ENCODE results near the gene STXBP4.

The STXBP4 gene, protein sequence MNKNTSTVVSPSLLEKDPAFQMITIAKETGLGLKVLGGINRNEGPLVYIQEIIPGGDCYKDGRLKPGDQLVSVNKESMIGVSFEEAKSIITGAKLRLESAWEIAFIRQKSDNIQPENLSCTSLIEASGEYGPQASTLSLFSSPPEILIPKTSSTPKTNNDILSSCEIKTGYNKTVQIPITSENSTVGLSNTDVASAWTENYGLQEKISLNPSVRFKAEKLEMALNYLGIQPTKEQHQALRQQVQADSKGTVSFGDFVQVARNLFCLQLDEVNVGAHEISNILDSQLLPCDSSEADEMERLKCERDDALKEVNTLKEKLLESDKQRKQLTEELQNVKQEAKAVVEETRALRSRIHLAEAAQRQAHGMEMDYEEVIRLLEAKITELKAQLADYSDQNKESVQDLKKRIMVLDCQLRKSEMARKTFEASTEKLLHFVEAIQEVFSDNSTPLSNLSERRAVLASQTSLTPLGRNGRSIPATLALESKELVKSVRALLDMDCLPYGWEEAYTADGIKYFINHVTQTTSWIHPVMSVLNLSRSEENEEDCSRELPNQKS

DNA sequence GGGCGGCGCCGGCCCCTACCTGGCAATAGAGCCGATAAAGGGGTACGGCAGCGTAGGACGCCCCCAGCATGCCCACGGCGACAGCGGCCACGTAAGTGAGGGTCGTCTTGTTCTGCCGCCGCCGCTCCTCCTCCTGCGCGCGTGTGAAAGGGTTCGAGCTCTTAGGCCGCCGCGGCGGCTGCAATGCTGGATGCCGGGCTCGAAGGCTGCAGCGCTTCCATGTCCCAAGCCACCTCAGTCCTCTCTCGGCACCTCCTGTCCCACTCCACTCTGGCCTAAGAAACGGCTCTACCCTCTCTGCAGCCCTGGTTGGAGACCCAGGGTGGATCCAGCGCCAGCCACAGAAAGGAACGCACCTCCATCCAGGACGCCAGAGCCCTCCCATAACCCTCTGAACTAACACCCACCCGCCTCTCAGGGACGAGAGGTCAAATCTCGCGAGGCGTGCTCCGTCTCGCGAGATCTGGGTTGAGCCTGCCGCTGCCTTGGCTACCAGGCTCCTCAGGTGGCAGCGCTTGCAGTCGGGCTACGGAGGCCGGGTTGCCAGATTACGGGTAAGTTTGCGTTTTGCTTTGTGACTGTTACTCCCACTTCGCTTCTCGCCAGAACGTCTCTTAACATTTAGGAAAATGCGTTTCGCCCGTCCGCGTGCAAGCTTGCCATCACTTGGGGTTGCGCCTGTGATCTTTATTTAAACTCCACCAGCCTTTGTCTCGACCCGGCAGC lies at the start of gene STXBP4, which contains the start of gene COX11:
Gene STXBP4 (plus strand): TSS at position 504 of the 726 bp plus-strand sequence. CDS start 17,455 bp downstream, outside the sequence.
Gene COX11 (minus strand): TSS at position 393 of the 726 bp plus-strand sequence. CDS start 8 bp downstream, at position 385.
- Histone ChIP-seq H3K4me3 (ENCODE audit: insufficient read depth, low read length, poor library complexity, severe bottlenecking) (peak within 1 kb of the TSS; percentile 92), H3K9ac (ENCODE audit: low read length) (peak within 1 kb of the TSS; percentile 86), H3K79me2 (ENCODE audit: insufficient read depth, low read length) (peaks cover 40% of the 10 kb centered on the region), H3K27ac (ENCODE audit: low read depth, low read length) (peak within 1 kb of the TSS; percentile 55), H3K27me3 (ENCODE audit: low read length) (no peaks in the 10 kb centered on the region), H3K9me3 (ENCODE audit: insufficient read depth, low read length) (no peaks in the 10 kb centered on the region), H3K36me3 (ENCODE audit: low read length) (peaks cover 18% of the 10 kb centered on the region), H3F3A (ENCODE audit: insufficient read depth) (no peaks in the 10 kb centered on the region), H2AFZ (ENCODE audit: low read depth, low read length, severe bottlenecking) (peak within 1 kb of the TSS; percentile 81), H4K20me1 (ENCODE audit: low read depth, low read length) (no peaks in the 10 kb centered on the region), H3K4me2 (ENCODE audit: low read depth, low read length, poor library complexity, severe bottlenecking) (peak within 1 kb of the TSS; percentile 70), H3K9me2 (replicated peaks; ENCODE audit: insufficient read depth, low read length) (no peaks in the 10 kb centered on the region)
- TF ChIP-seq, protein P1, sequence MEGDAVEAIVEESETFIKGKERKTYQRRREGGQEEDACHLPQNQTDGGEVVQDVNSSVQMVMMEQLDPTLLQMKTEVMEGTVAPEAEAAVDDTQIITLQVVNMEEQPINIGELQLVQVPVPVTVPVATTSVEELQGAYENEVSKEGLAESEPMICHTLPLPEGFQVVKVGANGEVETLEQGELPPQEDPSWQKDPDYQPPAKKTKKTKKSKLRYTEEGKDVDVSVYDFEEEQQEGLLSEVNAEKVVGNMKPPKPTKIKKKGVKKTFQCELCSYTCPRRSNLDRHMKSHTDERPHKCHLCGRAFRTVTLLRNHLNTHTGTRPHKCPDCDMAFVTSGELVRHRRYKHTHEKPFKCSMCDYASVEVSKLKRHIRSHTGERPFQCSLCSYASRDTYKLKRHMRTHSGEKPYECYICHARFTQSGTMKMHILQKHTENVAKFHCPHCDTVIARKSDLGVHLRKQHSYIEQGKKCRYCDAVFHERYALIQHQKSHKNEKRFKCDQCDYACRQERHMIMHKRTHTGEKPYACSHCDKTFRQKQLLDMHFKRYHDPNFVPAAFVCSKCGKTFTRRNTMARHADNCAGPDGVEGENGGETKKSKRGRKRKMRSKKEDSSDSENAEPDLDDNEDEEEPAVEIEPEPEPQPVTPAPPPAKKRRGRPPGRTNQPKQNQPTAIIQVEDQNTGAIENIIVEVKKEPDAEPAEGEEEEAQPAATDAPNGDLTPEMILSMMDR (IDR thresholded peaks at IDR 0.05; ENCODE audit: insufficient read depth, low read length, poor library complexity, severe bottlenecking): peak; percentile 55
- no peak for TF ChIP-seq EZH2phosphoT487 (conservative IDR thresholded peaks at IDR 0.05; ENCODE audit: low read length)

DNA sequence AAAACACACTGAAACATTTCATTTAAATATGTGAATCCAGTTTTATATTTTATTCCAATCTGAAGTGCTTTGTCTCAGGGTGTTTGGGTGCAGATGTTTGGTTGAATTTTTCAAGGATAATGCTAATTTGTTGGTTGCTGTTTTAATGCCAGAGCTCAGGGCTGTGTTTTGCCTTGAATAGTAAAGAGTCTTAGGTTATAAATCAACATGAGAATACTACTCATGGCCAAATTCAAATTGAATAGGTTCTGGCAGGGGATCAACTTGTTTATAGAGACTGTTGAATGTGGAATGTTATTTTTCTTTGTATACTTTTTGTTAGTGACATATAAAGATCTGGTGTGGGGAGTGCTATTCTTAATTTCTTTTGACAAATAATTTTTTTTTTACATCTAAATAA lies 49.1 kb upstream of the STXBP4 start:
- Histone ChIP-seq H4K20me1 (ENCODE audit: low read depth, low read length) (no peaks in the 10 kb centered on the region), H3K9me2 (replicated peaks; ENCODE audit: insufficient read depth, low read length) (no peaks in the 10 kb centered on the region), H3K27ac (ENCODE audit: low read depth, low read length) (no peak overlapping the region), H3K79me2 (ENCODE audit: insufficient read depth, low read length) (no peaks in the 10 kb centered on the region), H2AFZ (ENCODE audit: low read depth, low read length, severe bottlenecking) (no peak overlapping the region), H3F3A (ENCODE audit: insufficient read depth) (no peaks in the 10 kb centered on the region), H3K9me3 (ENCODE audit: insufficient read depth, low read length) (peaks cover 5% of the 10 kb centered on the region; the same call in 1 of the 2 replicates), H3K27me3 (ENCODE audit: low read length) (no peaks in the 10 kb centered on the region), H3K36me3 (ENCODE audit: low read length) (no peaks in the 10 kb centered on the region), H3K4me3 (ENCODE audit: insufficient read depth, low read length, poor library complexity, severe bottlenecking) (no peak overlapping the region), H3K9ac (ENCODE audit: low read length) (no peak overlapping the region), H3K4me2 (ENCODE audit: low read depth, low read length, poor library complexity, severe bottlenecking) (no peak overlapping the region)
- TF ChIP-seq, protein P1 (IDR thresholded peaks at IDR 0.05; ENCODE audit: insufficient read depth, low read length, poor library complexity, severe bottlenecking): no peak
- TF ChIP-seq EZH2phosphoT487 (conservative IDR thresholded peaks at IDR 0.05; ENCODE audit: low read length): no peak

DNA sequence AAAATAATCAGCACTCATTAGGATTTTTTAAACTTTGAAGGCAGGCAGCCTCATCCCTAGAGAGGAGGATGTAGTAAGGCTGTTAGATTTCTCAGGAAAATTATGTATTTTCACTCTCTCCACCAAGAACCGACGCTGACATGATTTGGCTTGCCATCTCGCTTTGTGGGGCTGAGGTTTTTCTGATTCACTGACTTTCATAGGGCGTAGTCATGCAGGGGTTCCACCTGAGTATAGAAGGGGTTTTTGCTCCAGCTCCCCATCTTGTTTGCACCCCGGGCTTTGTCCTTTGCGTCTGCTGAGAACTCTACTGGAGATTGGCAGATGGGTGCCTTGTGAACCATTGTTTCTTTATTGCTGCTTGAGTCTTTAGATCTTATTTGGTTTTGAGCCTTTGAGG lies 47.7 kb upstream of the STXBP4 start:
- Histone ChIP-seq H3K79me2 (ENCODE audit: insufficient read depth, low read length) (no peaks in the 10 kb centered on the region), H3K9ac (ENCODE audit: low read length) (no peak overlapping the region), H3K27ac (ENCODE audit: low read depth, low read length) (no peak overlapping the region), H3K9me3 (ENCODE audit: insufficient read depth, low read length) (peaks cover 5% of the 10 kb centered on the region; the same call in 1 of the 2 replicates), H3F3A (ENCODE audit: insufficient read depth) (no peaks in the 10 kb centered on the region), H2AFZ (ENCODE audit: low read depth, low read length, severe bottlenecking) (no peak overlapping the region), H3K4me3 (ENCODE audit: insufficient read depth, low read length, poor library complexity, severe bottlenecking) (no peak overlapping the region), H3K9me2 (replicated peaks; ENCODE audit: insufficient read depth, low read length) (no peaks in the 10 kb centered on the region), H4K20me1 (ENCODE audit: low read depth, low read length) (no peaks in the 10 kb centered on the region), H3K36me3 (ENCODE audit: low read length) (no peaks in the 10 kb centered on the region), H3K27me3 (ENCODE audit: low read length) (no peaks in the 10 kb centered on the region), H3K4me2 (ENCODE audit: low read depth, low read length, poor library complexity, severe bottlenecking) (no peak overlapping the region)
- TF ChIP-seq, protein P1 (IDR thresholded peaks at IDR 0.05; ENCODE audit: insufficient read depth, low read length, poor library complexity, severe bottlenecking): no peak
- TF ChIP-seq EZH2phosphoT487 (conservative IDR thresholded peaks at IDR 0.05; ENCODE audit: low read length): no peak
